ENCODE measurements around the gene PRR5.
"Not testable (repeated sequence)": the region's sequence is repeated elsewhere in the genome, so short reads cannot be mapped to it uniquely, and the experiment has no call there.

Gene PRR5

DNA sequence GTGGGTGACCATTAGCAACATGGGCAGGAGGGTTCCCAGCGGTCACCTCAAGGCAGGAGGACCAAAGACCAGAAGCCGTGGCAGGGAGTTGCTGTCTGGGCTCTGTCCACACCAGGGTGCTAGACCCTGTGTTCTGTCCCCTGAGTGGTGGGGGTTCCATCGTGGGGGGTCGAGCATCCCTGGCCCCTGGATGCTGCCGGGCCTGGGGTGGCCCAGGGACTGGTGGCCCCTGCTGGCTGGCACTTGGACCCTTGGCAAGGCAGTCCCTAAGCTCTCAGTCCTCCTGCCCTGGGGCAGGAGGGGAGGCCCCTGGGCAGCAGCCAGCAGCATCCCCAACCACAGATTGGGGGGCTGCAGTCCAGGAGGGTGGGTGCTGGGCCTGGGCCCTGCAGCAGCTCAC lies 37.0 kb downstream of the PRR5 start:
- H3K4me3 ChIP-seq (ENCODE audit: low read depth, low read length): no peak overlapping the region
- no peak for DNase-seq (ENCODE audit: low read depth)
- TF ChIP-seq, protein P1, sequence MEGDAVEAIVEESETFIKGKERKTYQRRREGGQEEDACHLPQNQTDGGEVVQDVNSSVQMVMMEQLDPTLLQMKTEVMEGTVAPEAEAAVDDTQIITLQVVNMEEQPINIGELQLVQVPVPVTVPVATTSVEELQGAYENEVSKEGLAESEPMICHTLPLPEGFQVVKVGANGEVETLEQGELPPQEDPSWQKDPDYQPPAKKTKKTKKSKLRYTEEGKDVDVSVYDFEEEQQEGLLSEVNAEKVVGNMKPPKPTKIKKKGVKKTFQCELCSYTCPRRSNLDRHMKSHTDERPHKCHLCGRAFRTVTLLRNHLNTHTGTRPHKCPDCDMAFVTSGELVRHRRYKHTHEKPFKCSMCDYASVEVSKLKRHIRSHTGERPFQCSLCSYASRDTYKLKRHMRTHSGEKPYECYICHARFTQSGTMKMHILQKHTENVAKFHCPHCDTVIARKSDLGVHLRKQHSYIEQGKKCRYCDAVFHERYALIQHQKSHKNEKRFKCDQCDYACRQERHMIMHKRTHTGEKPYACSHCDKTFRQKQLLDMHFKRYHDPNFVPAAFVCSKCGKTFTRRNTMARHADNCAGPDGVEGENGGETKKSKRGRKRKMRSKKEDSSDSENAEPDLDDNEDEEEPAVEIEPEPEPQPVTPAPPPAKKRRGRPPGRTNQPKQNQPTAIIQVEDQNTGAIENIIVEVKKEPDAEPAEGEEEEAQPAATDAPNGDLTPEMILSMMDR (IDR thresholded peaks at IDR 0.05; ENCODE audit: insufficient read depth, low read depth, low read length, missing control alignments): no peak

DNA sequence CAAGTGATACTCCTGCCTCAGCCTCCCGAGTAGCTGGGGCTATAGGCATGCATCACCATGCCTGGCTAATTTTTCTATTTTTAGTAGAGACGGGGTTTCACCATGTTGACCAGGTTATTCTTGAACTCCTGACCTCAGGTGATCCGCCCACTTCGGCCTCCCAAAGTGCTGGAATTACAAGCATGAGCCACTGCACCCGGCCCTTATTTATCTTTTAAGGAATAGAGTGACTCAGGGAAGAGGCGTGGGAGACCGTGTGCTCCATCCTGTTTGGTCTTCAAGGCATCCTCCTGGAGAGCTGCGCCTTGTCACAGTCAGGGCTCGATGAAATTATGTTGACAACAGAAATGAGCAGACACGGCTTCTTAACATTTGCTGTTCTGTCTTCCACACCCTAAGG lies 37.7 kb downstream of the PRR5 start:
- DNase-seq (ENCODE audit: low read depth); H3K4me3 ChIP-seq (ENCODE audit: low read depth, low read length): not testable (repeated sequence)

DNA sequence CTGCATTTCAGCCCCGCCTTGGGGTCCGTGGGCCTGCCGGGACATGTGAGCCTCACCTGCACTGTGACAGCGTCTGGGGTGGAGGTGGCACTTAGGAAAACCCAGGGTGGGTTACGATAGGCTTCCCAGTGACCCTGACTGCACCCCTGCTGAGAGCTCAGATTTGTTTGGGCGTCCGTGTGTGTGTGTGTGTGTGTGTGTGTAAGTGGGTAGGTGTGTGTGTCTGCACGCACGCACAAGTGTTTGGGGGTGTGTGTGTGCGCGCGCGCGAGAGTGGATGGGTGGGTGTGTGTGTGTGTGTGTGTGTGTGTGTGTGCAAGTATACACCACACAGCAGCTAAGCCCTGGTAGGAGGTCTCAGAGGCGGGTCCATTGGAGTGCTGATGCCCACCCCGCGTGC lies 38.3 kb downstream of the PRR5 start:
- no peak overlapping the region for H3K4me3 ChIP-seq (ENCODE audit: low read depth, low read length)
- no peak for DNase-seq (ENCODE audit: low read depth)
- TF ChIP-seq, protein P1 (IDR thresholded peaks at IDR 0.05; ENCODE audit: insufficient read depth, low read depth, low read length, missing control alignments): no peak

DNA sequence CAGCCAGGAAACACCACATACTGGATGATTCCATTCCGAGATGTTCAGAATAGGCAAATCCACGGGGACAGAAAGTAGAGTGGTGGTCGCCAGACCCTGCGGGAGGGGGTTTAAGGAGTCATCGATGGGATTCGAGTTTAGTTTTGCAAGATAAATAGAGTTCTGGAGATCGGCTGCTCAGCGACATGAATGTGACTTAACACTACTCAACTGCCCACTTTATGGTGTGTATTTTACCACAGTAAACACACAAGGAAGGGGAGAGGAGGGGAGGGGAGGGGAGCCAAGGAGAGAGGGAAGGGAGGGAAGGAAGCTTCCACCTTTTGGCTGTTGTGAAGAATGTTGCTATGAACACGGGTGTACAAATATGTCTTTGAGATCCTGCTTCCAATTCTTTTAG lies 39.9 kb downstream of the PRR5 start:
- TF ChIP-seq, protein P1 (IDR thresholded peaks at IDR 0.05; ENCODE audit: insufficient read depth, low read depth, low read length, missing control alignments): no peak
- H3K4me3 ChIP-seq (ENCODE audit: low read depth, low read length): no peak overlapping the region
- DNase-seq (ENCODE audit: low read depth): no peak

DNA sequence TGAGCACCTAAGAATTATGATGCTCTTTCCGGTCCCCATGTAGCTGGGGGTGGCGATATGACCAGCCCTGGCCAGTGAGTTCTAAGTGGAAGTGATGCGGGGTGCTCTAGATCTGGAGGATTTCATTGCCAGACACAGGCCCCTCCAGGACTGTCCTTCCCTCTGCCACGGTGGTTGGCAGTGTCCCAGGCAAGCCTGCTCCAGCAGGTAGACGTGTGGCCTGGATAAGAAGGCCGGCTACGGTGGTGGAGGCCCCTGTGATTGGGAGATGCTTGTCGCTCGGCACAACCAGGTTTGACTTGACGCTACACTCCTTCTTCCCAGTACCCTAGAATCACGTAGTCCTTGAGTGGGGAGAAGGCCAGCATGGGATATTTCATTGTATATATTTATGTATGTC lies 41.2 kb downstream of the PRR5 start:
- TF ChIP-seq, protein P1 (IDR thresholded peaks at IDR 0.05; ENCODE audit: insufficient read depth, low read depth, low read length, missing control alignments): no peak
- no peak overlapping the region for H3K4me3 ChIP-seq (ENCODE audit: low read depth, low read length)
- no peak for DNase-seq (ENCODE audit: low read depth)

DNA sequence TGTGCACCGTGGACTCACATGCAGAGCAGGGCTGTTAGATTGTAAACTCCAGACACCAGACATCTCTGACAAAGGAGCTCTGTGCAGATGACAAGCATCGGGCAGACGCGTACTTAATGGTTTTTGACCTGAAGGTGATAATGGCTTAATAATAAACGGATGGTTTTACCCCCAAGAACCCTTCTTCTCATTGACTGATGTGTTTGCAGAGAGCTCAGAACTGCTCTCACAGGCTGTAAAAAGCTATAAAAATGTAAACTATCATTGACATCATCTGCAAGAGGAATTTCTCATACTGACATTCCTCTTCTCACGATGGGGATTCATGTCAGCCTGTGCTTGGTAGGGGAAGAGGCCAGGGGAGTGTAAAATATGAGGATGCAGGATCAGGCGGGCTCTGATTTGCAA lies 41.8 kb downstream of the PRR5 start:
- TF ChIP-seq, protein P1 (IDR thresholded peaks at IDR 0.05; ENCODE audit: insufficient read depth, low read depth, low read length, missing control alignments): no peak
- DNase-seq (ENCODE audit: low read depth): no peak
- H3K4me3 ChIP-seq (ENCODE audit: low read depth, low read length): no peak overlapping the region

DNA sequence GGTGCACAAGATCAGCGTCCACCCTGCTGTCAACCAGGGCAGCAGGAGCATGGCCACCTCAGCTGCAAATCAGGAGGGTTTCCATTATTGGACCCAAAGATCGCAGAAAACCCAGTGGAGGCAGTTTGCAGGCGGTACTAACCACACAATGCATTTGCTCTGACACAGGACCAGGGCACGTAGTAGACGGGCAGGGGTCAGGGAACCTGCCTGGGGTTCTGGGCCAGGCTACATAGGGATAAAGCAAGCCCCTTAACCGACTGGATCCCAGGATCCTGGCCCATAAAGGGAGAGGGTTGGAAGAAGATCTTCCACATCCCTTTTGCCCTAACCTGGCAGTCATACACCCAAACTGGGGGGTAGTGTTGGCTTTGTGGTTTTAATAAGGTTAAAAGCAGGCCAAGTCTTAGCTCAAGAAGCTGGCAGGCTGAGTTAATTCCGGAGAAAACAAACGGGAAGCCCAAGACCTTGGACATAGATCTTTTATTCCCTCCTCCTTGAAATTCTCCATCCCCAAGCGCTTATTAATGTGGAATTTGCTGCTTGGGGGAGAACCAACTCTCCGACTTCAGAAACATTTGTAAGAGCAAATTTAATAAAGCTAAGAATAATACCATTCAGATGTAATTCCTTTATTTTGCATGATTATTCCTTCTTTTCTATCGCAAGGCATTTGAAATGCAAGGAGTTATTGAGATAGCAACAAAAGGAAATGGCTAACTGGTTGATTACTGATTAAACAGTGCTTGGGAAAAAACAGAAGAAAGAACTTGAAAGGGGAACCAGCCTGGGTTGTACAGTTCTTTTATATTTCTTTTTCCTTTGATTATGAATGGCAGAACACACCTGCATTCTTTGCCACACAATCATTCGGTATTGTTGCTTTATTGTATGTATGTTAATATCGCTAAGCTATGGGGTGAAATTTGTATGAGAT lies 44.1 kb downstream of the PRR5 start:
- TF ChIP-seq, protein P1 (IDR thresholded peaks at IDR 0.05; ENCODE audit: insufficient read depth, low read depth, low read length, missing control alignments): no peak
- H3K4me3 ChIP-seq (ENCODE audit: low read depth, low read length): no peak overlapping the region
- no peak for DNase-seq (ENCODE audit: low read depth)

DNA sequence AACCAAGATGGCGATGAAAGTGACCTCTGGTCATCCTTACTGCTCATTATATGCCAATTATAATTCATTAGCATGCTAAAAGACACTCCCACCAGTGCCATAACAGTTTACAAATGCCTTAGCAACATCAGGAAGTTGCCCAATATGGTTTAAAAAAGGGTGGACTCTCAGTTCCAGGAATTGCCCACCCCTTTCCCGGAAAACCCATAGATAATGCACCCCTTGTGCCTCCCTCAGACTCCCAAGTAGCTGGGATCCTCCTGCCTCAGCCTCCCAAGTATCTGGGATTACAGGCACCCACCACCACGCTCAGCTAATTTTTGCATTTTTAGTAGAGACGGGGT lies 45.8 kb downstream of the PRR5 start:
- not testable (repeated sequence) for H3K4me3 ChIP-seq (ENCODE audit: low read depth, low read length)

More for the DNA sequence above, 45.8 kb downstream of the PRR5 start:
- not testable (repeated sequence) for DNase-seq (ENCODE audit: low read depth)

All from GM12865 (cell line).